Coronary artery (tissue), 2 donors: ENCODE measurements around the gene NPEPL1.
A peak's percentile ranks its signal among the peaks of the same experiment; 100 is the strongest.
"Not testable (repeated sequence)": the region's sequence is repeated elsewhere in the genome, so short reads cannot be mapped to it uniquely, and the experiment has no call there.

ENCODE experiments used
- DNase-seq: peaks from one replicate; pipeline ENCODE4 v3.0.0-alpha.2; 2017; ENCODE audit warnings: low spot score
- H3K27ac ChIP-seq, 2 donors: fragments of 200-600 bp; sonication (generic); one replicate each; pipeline ENCODE4 v1.5.1; 2016 to 2019
- H3K4me3 ChIP-seq: fragments of 200-600 bp; sonication (generic); 2 replicates; pipeline ENCODE4 v1.5.1; 2016; ENCODE audit warnings: mild to moderate bottlenecking, moderate library complexity
- CTCF ChIP-seq: fragments of 200-600 bp; sonication (generic); IDR thresholded peaks from one replicate; pipeline ENCODE4 v1.5.1; 2019; ENCODE audit warnings: antibody characterized with exemption

NPEPL1 gene

GRCh38 chr20:58753267-58753921 is 60.8 kb downstream of the NPEPL1 start:
- Histone ChIP-seq H3K27ac (no peak overlapping the region), H3K4me3 (no peak overlapping the region)
- DNase-seq: no peak
- TF ChIP-seq CTCF: no peak

- no peak for DNase-seq
- Histone ChIP-seq H3K27ac (no peak overlapping the region), H3K4me3 (no peak overlapping the region)
- TF ChIP-seq CTCF: no peak
Measured at GRCh38 chr20:58753922-58754551, 61.4 kb downstream of the NPEPL1 start.

GRCh38 chr20:58754584-58754983 is 62.0 kb downstream of the NPEPL1 start:
- Histone ChIP-seq H3K4me3 (no peak overlapping the region), H3K27ac (no peak overlapping the region)
- DNase-seq: no peak
- TF ChIP-seq CTCF: no peak

GRCh38 chr20:58755062-58755697 is 62.6 kb downstream of the NPEPL1 start:
- H3K4me3 ChIP-seq: no peak overlapping the region
- no peak for TF ChIP-seq CTCF
- DNase-seq: no peak
- H3K27ac ChIP-seq: no peak overlapping the region

- no peak for TF ChIP-seq CTCF
- peak; percentile 57 for DNase-seq
- Histone ChIP-seq H3K27ac (no peak overlapping the region), H3K4me3 (no peak overlapping the region)
Measured at GRCh38 chr20:58755766-58756449, 63.3 kb downstream of the NPEPL1 start.

- H3K4me3 ChIP-seq: no peak overlapping the region
- H3K27ac ChIP-seq: no peak overlapping the region
- no peak for TF ChIP-seq CTCF
- no peak for DNase-seq
Measured at GRCh38 chr20:58756450-58756775, 63.8 kb downstream of the NPEPL1 start.

- DNase-seq: peak; percentile 28
- not testable (repeated sequence) for H3K27ac ChIP-seq, H3K4me3 ChIP-seq
Measured at GRCh38 chr20:58757647-58758046, 65.0 kb downstream of the NPEPL1 start.
